Stomach (tissue), 9 donors: ENCODE measurements around the gene MFSD12. TPM values are rescaled to one million over a fixed set of nuclear protein-coding genes. Genes with fewer than 3 reads are reported as not detected.
A peak's percentile ranks its signal among the peaks of the same experiment; 100 is the strongest.

ENCODE experiments used
- DNase-seq, 2 donors: peaks; one replicate each; pipeline versions ENCODE4 v3.0.0 to v3.0.0-alpha.2; 2013 to 2019
- H3K27ac ChIP-seq, 5 donors: fragments of 200-600 bp in 4 of 5; sonication (generic) in 4 of 5; one replicate each; pipeline ENCODE4 v1.5.1; 2013 to 2019; ENCODE audit warnings: mild to moderate bottlenecking in 1 of 5, moderate library complexity in 1 of 5
- H3K27me3 ChIP-seq, 3 donors: fragments of 200-600 bp; sonication (generic); one replicate each; pipeline ENCODE4 v1.5.1; 2017 to 2019; ENCODE audit warnings: mixed run types in 1 of 3
- H3K36me3 ChIP-seq, 4 donors: fragments of 200-600 bp; sonication (generic); 1 replicate in 3 of 4; 2 replicates in 1 of 4; pipeline ENCODE4 v1.5.1; 2016 to 2019
- H3K4me1 ChIP-seq, 4 donors: fragments of 200-600 bp; sonication (generic); one replicate each; pipeline ENCODE4 v1.5.1; 2016 to 2019
- H3K4me3 ChIP-seq, 4 donors: fragments of 200-600 bp; sonication (generic) in 3 of 4; one replicate each; pipeline ENCODE4 v1.5.1; 2016 to 2019; ENCODE audit warnings: mild to moderate bottlenecking in 1 of 4
- H3K9me3 ChIP-seq, 4 donors: fragments of 200-600 bp; sonication (generic); one replicate each; pipeline ENCODE4 v1.5.1; 2016 to 2019
- EP300 ChIP-seq: sonication (generic); formaldehyde crosslinking; IDR thresholded peaks from one replicate; pipeline ENCODE4 v1.6.1; 2017; ENCODE audit warnings: antibody characterized with exemption
- POLR2A ChIP-seq, 4 donors: fragments of 450-650 bp; IDR thresholded peaks; one replicate each; pipeline ENCODE4 v1.6.1; 2016; ENCODE audit warnings: antibody characterized with exemption in 4 of 4, control low read depth in 2 of 4, mild to moderate bottlenecking in 1 of 4, moderate library complexity in 1 of 4
- POLR2AphosphoS5 ChIP-seq, 3 donors: sonication (generic); formaldehyde crosslinking; IDR thresholded peaks; one replicate each; pipeline ENCODE4 v1.6.1; 2016; ENCODE audit warnings: antibody characterized with exemption in 3 of 3
- WGBS, 5 donors: extraction: QIAGEN DNeasy Blood & Tissue Kit in 3 of 5; methylation state at CpG; one replicate each; pipeline versions ENCODE4 v1.1.5 to v1.1.7; 2013 to 2018; 5-methylcytosine and 5-hydroxymethylcytosine counted together
- intact Hi-C: fragments of 100-400 bp; cut with DNase I; formaldehyde crosslinking; loops from one replicate; pipeline ENCODE4 v1.15.1; 2023; ENCODE audit warnings: low total_unique reads
- polyA plus RNA-seq, 3 donors: library from polyadenylated mRNA; stranded (reverse); fragments of 200-250 nt; gene quantifications; one replicate each; pipeline ENCODE4 v1.2.3, GENCODE V29; 2013
- total RNA-seq, 5 donors: library from RNA; depleted of rRNA; stranded (reverse); fragments of >200 nt; gene quantifications; one replicate each; pipeline versions ENCODE4 v1.1.0 to v1.2.3, GENCODE V29; 2014 to 2016
- TF ChIP-seq, protein P1 (sequence below), 7 experiments: fragments of 450-650 bp in 4 of 7; fragments of 200-600 bp in 3 of 7; sonication (generic) in 3 of 7; IDR thresholded peaks; one replicate each; pipeline ENCODE4 v1.5.1; 2016 to 2019; ENCODE audit warnings: antibody characterized with exemption in 7 of 7, control low read depth in 2 of 7, mild to moderate bottlenecking in 1 of 7
- donor health status: healthy with polysubstance abuse.
- donor health status: Bipolar disorder and iron deficiency.
- donor health status: healthy.

Gene MFSD12
- total and polyA plus RNA-seq, 8 donors = 0.58 to 96.4 (median 34.8) TPM

DNA sequence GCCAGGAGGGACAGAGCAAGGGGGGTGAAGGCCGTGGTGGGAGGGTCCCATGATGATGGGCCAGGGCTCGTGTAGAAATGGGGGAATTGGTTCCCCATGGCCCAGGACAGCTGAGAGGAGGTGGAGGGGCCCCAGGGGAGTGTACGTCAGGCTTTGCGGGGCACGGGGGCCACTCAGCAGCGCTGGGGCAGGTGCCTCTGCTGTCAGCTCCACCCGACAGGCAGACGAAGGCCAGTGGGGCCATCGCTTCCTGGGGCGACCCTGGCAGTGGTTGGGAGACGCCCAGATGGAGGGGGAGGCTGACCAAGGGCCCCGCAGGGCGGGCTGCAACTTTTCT is 20.3 kb downstream of the MFSD12 start:
- peaks cover 0 to 5% (median 0%) of the 10 kb centered on the region in 4 donors for H3K4me1 ChIP-seq
- peak overlapping the region in 2 of 5 donors; percentile 1 to 38 for H3K27ac ChIP-seq
- H3K36me3 ChIP-seq = peaks cover 37 to 71% (median 62%) of the 10 kb centered on the region in 4 donors
- no peak for DNase-seq
- H3K27me3 ChIP-seq = no peaks in the 10 kb centered on the region
- no peaks in the 10 kb centered on the region for H3K9me3 ChIP-seq
- intact Hi-C loops = no loop called here
- TF ChIP-seq, protein P1, sequence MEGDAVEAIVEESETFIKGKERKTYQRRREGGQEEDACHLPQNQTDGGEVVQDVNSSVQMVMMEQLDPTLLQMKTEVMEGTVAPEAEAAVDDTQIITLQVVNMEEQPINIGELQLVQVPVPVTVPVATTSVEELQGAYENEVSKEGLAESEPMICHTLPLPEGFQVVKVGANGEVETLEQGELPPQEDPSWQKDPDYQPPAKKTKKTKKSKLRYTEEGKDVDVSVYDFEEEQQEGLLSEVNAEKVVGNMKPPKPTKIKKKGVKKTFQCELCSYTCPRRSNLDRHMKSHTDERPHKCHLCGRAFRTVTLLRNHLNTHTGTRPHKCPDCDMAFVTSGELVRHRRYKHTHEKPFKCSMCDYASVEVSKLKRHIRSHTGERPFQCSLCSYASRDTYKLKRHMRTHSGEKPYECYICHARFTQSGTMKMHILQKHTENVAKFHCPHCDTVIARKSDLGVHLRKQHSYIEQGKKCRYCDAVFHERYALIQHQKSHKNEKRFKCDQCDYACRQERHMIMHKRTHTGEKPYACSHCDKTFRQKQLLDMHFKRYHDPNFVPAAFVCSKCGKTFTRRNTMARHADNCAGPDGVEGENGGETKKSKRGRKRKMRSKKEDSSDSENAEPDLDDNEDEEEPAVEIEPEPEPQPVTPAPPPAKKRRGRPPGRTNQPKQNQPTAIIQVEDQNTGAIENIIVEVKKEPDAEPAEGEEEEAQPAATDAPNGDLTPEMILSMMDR (IDR thresholded peaks at IDR 0.05) = no peak
- TF ChIP-seq POLR2AphosphoS5 (IDR thresholded peaks at IDR 0.05) = no peak
- no peak for TF ChIP-seq POLR2A (IDR thresholded peaks at IDR 0.05)
- H3K4me3 ChIP-seq = no peak overlapping the region
- 71 to 79% (median 76%) methylated on average over 7 to 13 of the region's 13 CpGs for WGBS, 5 donors

DNA sequence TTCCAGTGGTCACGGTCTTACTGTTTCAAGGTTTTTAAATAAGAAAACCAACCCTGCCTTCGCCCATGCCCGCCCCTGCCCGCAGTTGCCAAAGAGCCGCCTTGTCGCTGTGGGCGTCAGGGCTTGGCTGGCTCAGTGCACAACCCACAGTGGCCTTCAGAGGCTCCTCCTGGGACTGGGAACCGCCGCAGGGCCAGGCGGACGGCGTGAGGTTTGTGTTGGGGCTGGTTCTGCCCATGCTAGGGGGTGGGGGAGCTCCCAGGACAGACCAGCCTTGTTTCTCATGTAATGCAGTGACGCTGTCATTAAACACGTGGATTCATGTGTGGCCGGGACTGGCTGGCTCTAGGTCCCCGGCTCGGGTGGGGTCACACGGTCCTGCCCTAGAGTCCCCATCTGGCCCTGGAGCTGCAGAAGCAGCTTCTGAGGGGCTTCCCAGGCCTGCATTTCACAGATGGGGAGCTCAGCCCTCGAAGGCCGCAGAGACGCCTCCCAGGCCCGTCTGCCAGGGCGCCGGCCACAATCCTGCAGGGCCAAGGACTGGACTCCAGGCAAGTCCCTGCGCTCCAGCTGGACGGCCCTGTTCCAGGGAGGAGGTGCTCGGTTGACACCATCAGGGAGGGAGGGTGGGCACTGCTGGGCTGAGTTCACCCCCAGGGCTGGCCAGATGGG is 20.8 kb downstream of the MFSD12 start:
- Histone ChIP-seq H3K9me3 (no peaks in the 10 kb centered on the region), H3K4me3 (no peak overlapping the region), H3K4me1 (peaks cover 0 to 5% (median 0%) of the 10 kb centered on the region in 4 donors), H3K36me3 (peaks cover 42 to 76% (median 67%) of the 10 kb centered on the region in 4 donors), H3K27me3 (no peaks in the 10 kb centered on the region), H3K27ac (peak overlapping the region in 2 of 5 donors; percentile 1 to 38)
- intact Hi-C loops = no loop called here
- TF ChIP-seq, protein P1 (IDR thresholded peaks at IDR 0.05) = no peak
- no peak for TF ChIP-seq POLR2A (IDR thresholded peaks at IDR 0.05)
- DNase-seq = peak in 1 of 2 donors; percentile 55
- 75 to 86% (median 82%) methylated on average over 24 to 27 of the region's 27 CpGs for WGBS, 5 donors

DNA sequence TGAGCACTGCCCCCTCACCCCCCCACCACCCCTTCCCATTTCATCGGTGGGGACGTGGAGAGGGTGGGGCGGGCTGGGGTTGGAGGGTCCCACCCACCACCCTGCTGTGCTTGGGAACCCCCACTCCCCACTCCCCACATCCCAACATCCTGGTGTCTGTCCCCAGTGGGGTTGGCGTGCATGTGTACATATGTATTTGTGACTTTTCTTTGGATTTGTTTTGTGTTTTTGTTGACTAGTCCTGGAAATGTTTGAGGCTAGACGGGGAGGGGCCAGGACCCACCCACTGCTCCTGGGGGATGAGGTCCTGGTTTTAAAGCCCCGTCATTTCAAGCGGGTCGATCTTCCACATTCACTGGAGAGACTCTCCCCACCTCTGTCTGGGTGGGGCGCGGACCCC is 21.4 kb downstream of the MFSD12 start:
- peak overlapping the region in 1 of 5 donors; percentile 8 for H3K27ac ChIP-seq
- TF ChIP-seq EP300 = no peak
- TF ChIP-seq, protein P1 (IDR thresholded peaks at IDR 0.05) = no peak
- no peak for TF ChIP-seq POLR2A (IDR thresholded peaks at IDR 0.05)
- no peak for TF ChIP-seq POLR2AphosphoS5 (IDR thresholded peaks at IDR 0.05)
- H3K36me3 ChIP-seq = peaks cover 46 to 82% (median 73%) of the 10 kb centered on the region in 4 donors

DNA sequence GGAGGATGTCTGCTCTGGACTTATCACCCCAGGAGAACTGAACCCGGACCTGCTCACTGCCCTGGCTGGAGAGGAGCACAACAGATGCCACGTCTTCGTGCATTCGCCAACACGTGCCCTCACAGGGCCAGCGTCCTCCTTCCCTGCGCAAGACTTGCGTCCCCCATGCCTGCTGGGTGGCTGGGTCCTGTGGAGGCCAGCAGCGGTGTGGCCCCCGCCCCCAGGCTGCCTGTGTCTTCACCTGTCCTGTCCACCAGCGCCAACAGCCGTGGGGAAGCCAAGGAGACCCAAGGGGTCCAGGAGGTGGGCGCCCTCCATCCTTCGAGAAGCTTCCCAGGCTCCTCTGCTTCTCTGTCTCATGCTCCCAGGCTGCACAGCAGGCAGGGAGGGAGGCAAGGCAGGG is 21.8 kb downstream of the MFSD12 start:
- DNase-seq = no peak
- intact Hi-C loops = no loop called here
- peaks cover 49 to 86% (median 77%) of the 10 kb centered on the region in 4 donors for H3K36me3 ChIP-seq
- WGBS, 5 donors = 88 to 94% (median 91%) methylated on average over 12 to 14 of the region's 14 CpGs
- no peaks in the 10 kb centered on the region for H3K9me3 ChIP-seq
- peak overlapping the region in 1 of 5 donors; percentile 8 for H3K27ac ChIP-seq
- TF ChIP-seq POLR2A (IDR thresholded peaks at IDR 0.05) (no peak), POLR2AphosphoS5 (IDR thresholded peaks at IDR 0.05) (no peak), EP300 (no peak)
- TF ChIP-seq, protein P1 (IDR thresholded peaks at IDR 0.05) = no peak
- H3K4me3 ChIP-seq = no peak overlapping the region
- H3K4me1 ChIP-seq = peaks cover 0 to 5% (median 0%) of the 10 kb centered on the region in 4 donors
- no peaks in the 10 kb centered on the region for H3K27me3 ChIP-seq

More for the DNA sequence above, 21.4 kb downstream of the MFSD12 start:
- Histone ChIP-seq H3K4me1 (peaks cover 0 to 5% (median 0%) of the 10 kb centered on the region in 4 donors), H3K27me3 (no peaks in the 10 kb centered on the region), H3K4me3 (no peak overlapping the region), H3K9me3 (no peaks in the 10 kb centered on the region)
- intact Hi-C loops = no loop called here
- no peak for DNase-seq
- WGBS, 5 donors = 79 to 95% (median 87%) methylated on average over 7 to 10 of the region's 10 CpGs
